GF-D8 (cell line): ENCODE data around the gene HOXA1.

Source experiments
- DNase-seq: peaks from one replicate; lab custom pipeline; 2025; lab: John Stamatoyannopoulos, UW

Gene HOXA1

GRCh38 chr7:27105301-27106031, 9.7 kb upstream of the HOXA1 start:
- DNase-seq = no peak

- no peak for DNase-seq
Observed at GRCh38 chr7:27104341-27105058, 8.7 kb upstream of the HOXA1 start.

- DNase-seq = no peak
Observed at GRCh38 chr7:27103489-27104226, 7.9 kb upstream of the HOXA1 start.

GRCh38 chr7:27102581-27103442, 7.0 kb upstream of the HOXA1 start, which contains the start of gene HOXA2:
TSS of gene HOXA2 (minus strand) at chr7:27102683. CDS start at chr7:27102500, 183 bp downstream.
- no peak for DNase-seq

GRCh38 chr7:27101957-27102580, 6.3 kb upstream of the HOXA1 start:
- no peak for DNase-seq

GRCh38 chr7:27101171-27101956, 5.6 kb upstream of the HOXA1 start:
- no peak for DNase-seq

GRCh38 chr7:27100694-27101170, 4.9 kb upstream of the HOXA1 start:
- DNase-seq = no peak

- no peak for DNase-seq
Observed at GRCh38 chr7:27099453-27100370, 3.9 kb upstream of the HOXA1 start.

GRCh38 chr7:27098578-27099451, 3.0 kb upstream of the HOXA1 start:
- no peak for DNase-seq

GRCh38 chr7:27097686-27098577, 2.1 kb upstream of the HOXA1 start:
- DNase-seq = no peak

- peak; percentile 48 for DNase-seq
Observed at GRCh38 chr7:27096768-27097514, 1.1 kb upstream of the HOXA1 start.

GRCh38 chr7:27095050-27095896, 527 bp downstream of the HOXA1 start:
- DNase-seq = no peak

GRCh38 chr7:27094304-27095049, 1.3 kb downstream of the HOXA1 start:
- no peak for DNase-seq

GRCh38 chr7:27093184-27093895, 2.5 kb downstream of the HOXA1 start:
- DNase-seq = no peak
